Measurements from ENCODE around the gene NAP1L2.
A peak's percentile ranks its signal among the peaks of the same experiment; 100 is the strongest.

NAP1L2 gene

DNA sequence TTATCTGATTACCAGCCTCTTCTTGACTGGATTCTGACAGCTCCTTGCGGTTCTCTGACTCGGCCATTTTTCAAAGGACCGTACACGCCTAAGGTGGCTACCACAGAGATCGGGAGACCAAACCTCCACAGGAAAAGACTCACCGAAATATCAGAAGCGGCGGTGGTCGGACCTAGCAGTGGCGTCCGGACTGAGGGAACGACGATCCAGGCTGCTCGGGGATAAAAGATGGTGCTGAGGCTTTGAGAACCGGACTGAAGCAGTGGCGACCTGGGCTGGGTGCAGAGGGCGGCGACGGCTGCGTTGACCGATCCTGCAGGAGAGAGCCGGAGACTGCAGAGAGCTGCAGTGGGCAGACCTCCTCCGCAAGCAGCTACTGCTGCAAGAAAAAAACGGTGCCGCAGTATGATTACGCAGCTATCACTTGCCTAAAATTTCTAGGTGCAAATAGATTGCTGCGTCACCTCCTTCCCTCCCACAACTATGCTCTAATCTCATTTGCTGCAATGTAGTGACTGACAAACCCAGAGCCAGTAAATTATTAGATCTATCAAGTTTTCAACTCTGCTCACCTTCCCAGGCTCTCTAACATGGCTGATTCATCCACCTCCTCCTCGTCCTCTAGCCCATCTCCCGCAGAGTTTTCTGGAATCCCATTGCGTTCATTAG, at the start of gene NAP1L2:
Gene NAP1L2, minus strand, starts transcription at position 426 of the 669 bp plus-strand sequence. Its CDS starts 359 bp downstream, at position 67.
- Histone ChIP-seq H3K27ac (peak within 1 kb of the TSS; percentile 92), H3K4me2 (peak within 1 kb of the TSS; percentile 88), H3K79me2 (ENCODE audit: insufficient read depth, low read depth) (peaks cover 27% of the 10 kb centered on the region), H3K4me3 (IDR thresholded peaks at IDR 0.05; ENCODE audit: insufficient read depth, low read depth, low read length) (no peak within 1 kb of the TSS), H2AFZ (ENCODE audit: low read depth) (peak within 1 kb of the TSS; percentile 93), H3K4me1 (ENCODE audit: low read depth, poor library complexity, severe bottlenecking) (peaks cover 25% of the 10 kb centered on the region), H4K20me1 (ENCODE audit: insufficient read depth) (no peaks in the 10 kb centered on the region), H3K27me3 (ENCODE audit: insufficient read depth, low read depth) (no peaks in the 10 kb centered on the region), H3K9ac (peak within 1 kb of the TSS; percentile 80), H3K36me3 (ENCODE audit: insufficient read depth) (no peaks in the 10 kb centered on the region)
- TF ChIP-seq, protein P1, sequence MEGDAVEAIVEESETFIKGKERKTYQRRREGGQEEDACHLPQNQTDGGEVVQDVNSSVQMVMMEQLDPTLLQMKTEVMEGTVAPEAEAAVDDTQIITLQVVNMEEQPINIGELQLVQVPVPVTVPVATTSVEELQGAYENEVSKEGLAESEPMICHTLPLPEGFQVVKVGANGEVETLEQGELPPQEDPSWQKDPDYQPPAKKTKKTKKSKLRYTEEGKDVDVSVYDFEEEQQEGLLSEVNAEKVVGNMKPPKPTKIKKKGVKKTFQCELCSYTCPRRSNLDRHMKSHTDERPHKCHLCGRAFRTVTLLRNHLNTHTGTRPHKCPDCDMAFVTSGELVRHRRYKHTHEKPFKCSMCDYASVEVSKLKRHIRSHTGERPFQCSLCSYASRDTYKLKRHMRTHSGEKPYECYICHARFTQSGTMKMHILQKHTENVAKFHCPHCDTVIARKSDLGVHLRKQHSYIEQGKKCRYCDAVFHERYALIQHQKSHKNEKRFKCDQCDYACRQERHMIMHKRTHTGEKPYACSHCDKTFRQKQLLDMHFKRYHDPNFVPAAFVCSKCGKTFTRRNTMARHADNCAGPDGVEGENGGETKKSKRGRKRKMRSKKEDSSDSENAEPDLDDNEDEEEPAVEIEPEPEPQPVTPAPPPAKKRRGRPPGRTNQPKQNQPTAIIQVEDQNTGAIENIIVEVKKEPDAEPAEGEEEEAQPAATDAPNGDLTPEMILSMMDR (conservative IDR thresholded peaks at IDR 0.05; ENCODE audit: low read depth, low read length) = no peak

DNA sequence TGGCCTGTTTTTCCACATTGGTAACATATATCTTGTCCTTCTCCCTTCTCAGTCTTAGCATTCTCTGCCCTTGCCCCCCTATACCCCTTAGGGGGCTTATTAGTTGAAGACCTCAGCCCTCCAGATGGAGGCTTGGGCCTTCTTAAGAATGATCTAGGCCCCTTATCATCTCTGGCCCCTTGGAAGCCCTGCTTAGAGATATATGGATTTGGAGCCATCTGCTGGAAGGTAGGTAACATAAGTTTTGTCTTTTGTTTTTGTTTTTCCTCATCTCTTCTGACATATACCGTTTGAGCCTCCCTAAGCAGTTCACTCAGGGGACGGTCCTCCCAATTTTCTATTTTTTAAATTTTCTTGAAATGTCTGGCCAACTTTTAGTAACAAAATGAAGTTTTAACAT, 48.3 kb upstream of the NAP1L2 start:
- Histone ChIP-seq H2AFZ (ENCODE audit: low read depth) (no peak overlapping the region), H4K20me1 (ENCODE audit: insufficient read depth) (no peaks in the 10 kb centered on the region), H3K79me2 (ENCODE audit: insufficient read depth, low read depth) (no peaks in the 10 kb centered on the region), H3K27me3 (ENCODE audit: insufficient read depth, low read depth) (no peaks in the 10 kb centered on the region), H3K4me2 (no peak overlapping the region), H3K4me1 (ENCODE audit: low read depth, poor library complexity, severe bottlenecking) (peaks cover 26% of the 10 kb centered on the region), H3K4me3 (IDR thresholded peaks at IDR 0.05; ENCODE audit: insufficient read depth, low read depth, low read length) (no peak overlapping the region), H3K9ac (no peak overlapping the region), H3K36me3 (ENCODE audit: insufficient read depth) (no peaks in the 10 kb centered on the region), H3K27ac (no peak overlapping the region)
- TF ChIP-seq, protein P1 (conservative IDR thresholded peaks at IDR 0.05; ENCODE audit: low read depth, low read length) = peak; percentile 58; the same call in 1 of the 2 replicates

- Histone ChIP-seq H3K36me3 (ENCODE audit: insufficient read depth) (no peaks in the 10 kb centered on the region), H3K27me3 (ENCODE audit: insufficient read depth, low read depth) (no peaks in the 10 kb centered on the region), H3K79me2 (ENCODE audit: insufficient read depth, low read depth) (no peaks in the 10 kb centered on the region), H2AFZ (ENCODE audit: low read depth) (no peak overlapping the region), H3K9ac (no peak overlapping the region), H3K4me2 (no peak overlapping the region), H3K4me3 (IDR thresholded peaks at IDR 0.05; ENCODE audit: insufficient read depth, low read depth, low read length) (no peak overlapping the region), H3K4me1 (ENCODE audit: low read depth, poor library complexity, severe bottlenecking) (no peaks in the 10 kb centered on the region), H3K27ac (no peak overlapping the region), H4K20me1 (ENCODE audit: insufficient read depth) (no peaks in the 10 kb centered on the region)
- TF ChIP-seq, protein P1 (conservative IDR thresholded peaks at IDR 0.05; ENCODE audit: low read depth, low read length) = no peak
Observed at GRCh38 chrX:73239242-73239641, 24.6 kb upstream of the NAP1L2 start.

DNA sequence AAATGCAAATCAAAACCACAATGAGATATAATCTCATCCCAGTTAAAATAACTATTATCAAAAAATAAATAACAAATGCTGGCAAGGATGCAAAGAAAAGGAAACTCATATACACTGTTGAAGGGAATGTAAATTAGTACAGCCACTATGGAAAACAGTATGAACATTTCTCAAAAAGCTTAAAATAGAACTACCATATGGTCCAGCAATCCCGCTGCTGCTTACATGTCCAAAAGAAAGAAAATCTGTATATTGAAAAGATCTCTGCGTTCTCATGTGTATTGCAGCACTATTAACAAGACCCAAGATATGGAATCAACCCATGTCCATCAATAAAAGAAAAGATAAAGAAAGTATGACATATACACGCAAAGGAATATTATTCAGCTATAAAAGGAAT, 3.0 kb upstream of the NAP1L2 start:
- H4K20me1 ChIP-seq (ENCODE audit: insufficient read depth) = no peaks in the 10 kb centered on the region
- H3K79me2 ChIP-seq (ENCODE audit: insufficient read depth, low read depth) = peaks cover 16% of the 10 kb centered on the region
- H2AFZ ChIP-seq (ENCODE audit: low read depth) = no peak overlapping the region
- TF ChIP-seq, protein P1 (conservative IDR thresholded peaks at IDR 0.05; ENCODE audit: low read depth, low read length) = no peak
- peaks cover 15% of the 10 kb centered on the region for H3K4me1 ChIP-seq (ENCODE audit: low read depth, poor library complexity, severe bottlenecking)
- H3K27me3 ChIP-seq (ENCODE audit: insufficient read depth, low read depth) = no peaks in the 10 kb centered on the region
- no peak overlapping the region for H3K4me3 ChIP-seq (IDR thresholded peaks at IDR 0.05; ENCODE audit: insufficient read depth, low read depth, low read length)
- no peaks in the 10 kb centered on the region for H3K36me3 ChIP-seq (ENCODE audit: insufficient read depth)
- H3K9ac ChIP-seq = no peak overlapping the region
- no peak overlapping the region for H3K27ac ChIP-seq
- no peak overlapping the region for H3K4me2 ChIP-seq
